GM18508 (cell line): ENCODE data around the gene ZSCAN20.

Experiments
- ATAC-seq: cut with Tn5 transposase; IDR thresholded peaks from one replicate; pipeline ENCODE4 v1.9.1; 2021; ENCODE audit warnings: moderate number of reproducible peaks; ENCODE audit not compliant: insufficient read depth, unreplicated experiment

The ZSCAN20 gene

GRCh38 chr1:33443080-33443704 is 29.3 kb upstream of the ZSCAN20 start:
- ATAC-seq = no peak

GRCh38 chr1:33443705-33444180 is 28.7 kb upstream of the ZSCAN20 start:
- no peak for ATAC-seq

- ATAC-seq = no peak
These were observed 27.3 kb upstream of the ZSCAN20 start for GRCh38 chr1:33445108-33445507.

DNA sequence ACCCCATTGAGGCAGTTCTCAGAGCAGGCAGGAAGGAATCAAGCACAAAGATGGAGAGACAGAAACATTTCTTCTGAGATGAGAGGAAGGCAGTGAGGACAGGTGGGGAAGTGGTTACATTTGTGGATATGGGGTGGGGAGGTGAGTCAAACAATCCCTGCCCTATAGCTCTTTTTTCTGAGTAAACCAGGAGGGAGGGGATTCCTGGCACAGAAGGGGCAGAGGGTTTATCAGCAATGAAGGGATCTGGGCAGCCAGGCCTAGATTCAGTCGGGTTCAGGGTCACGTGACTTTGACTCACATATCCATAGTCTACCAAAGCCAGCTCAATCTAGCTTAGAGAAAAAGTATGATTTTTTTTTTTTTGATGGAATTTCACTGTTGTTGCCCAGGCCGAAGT is 25.9 kb upstream of the ZSCAN20 start:
- ATAC-seq = no peak

GRCh38 chr1:33454646-33455282 is 17.7 kb upstream of the ZSCAN20 start:
- ATAC-seq = no peak

DNA sequence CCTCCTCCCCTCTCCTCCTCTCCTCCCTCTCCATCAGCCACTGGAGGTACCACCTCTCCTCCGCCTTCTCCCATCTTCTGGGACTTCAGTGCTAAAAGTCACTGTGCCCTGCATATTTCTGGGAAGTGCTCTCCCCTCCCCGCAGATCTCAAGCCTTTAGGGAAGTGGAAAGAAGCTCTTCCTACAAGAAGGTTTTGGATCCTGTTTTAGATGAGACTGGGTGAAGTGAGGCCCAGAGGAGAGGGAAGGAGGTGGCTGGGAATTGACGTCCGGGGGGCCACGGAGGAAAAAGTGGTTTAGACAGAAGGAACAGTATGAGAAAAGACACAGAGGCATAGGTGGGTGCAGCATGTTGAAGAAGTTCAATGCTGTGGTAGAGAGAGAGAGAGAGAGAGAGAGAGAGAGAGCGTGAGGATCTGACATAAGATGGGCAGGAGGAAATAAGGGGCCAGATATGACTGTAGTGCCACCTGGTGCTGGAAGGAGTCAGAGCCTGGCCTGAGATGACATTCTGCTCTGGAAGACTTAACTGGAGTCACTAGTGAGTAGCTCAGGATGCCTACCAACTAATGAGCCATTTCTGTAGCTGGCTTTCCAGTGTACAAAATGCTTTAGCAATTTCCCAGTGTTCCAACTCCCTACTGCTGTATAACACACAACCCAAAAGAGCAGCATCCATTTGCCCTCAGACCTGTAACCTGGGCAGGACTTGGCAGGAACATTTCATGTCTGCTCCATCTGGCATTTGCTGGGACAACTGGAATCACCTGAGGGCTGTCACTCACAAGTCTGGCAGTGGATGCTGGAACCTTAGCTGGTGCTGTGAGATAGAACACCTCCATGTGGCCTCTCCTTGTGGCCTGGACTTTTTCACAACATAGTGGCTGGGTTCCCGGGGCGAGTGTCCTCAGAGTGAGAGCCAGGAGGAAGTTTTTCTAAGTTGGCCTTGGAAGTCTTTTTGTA is 16.6 kb upstream of the ZSCAN20 start:
- no peak for ATAC-seq

- no peak for ATAC-seq
These were observed 16.0 kb upstream of the ZSCAN20 start for GRCh38 chr1:33456502-33456886.

DNA sequence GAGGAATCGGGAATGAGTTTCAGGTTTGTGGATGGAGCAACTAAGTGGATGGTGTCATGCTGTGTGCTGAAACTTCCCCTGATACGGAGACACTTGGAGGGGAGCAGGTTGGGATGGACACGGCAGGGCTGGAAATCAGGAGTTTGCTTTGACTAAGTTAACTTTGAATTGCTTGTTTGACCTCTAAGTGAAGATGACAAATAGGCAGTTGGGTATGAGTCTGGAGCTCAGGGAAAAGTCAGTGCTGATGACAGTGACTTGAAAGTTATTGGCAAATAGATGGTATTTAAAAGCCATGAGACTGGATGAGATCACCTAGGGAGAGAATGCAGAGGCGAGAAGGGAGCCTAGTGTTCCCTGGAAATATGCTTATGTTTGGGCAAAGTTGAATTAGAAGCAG is 12.8 kb upstream of the ZSCAN20 start:
- ATAC-seq = no peak

DNA sequence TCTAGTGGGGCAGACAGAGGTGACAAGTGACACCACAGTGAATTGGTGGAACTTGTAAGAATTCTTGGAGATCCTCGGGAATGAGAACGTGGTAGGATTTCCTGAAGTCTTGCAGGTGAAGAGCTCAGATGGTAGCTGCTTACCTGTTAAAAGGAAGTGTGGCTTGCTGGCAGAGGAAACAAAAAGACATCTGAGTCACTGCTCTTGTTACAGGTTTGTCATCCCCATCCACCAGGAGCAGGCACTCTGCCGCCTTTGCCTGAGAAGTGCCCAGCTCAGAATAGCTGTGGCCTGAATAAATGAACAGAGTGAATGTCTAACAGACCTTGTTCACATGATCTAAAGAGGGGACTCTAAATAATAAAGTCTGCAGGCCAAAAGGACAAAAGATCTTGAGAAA is 12.3 kb upstream of the ZSCAN20 start:
- no peak for ATAC-seq

- no peak for ATAC-seq
These were observed 11.4 kb upstream of the ZSCAN20 start for GRCh38 chr1:33460947-33461629.

DNA sequence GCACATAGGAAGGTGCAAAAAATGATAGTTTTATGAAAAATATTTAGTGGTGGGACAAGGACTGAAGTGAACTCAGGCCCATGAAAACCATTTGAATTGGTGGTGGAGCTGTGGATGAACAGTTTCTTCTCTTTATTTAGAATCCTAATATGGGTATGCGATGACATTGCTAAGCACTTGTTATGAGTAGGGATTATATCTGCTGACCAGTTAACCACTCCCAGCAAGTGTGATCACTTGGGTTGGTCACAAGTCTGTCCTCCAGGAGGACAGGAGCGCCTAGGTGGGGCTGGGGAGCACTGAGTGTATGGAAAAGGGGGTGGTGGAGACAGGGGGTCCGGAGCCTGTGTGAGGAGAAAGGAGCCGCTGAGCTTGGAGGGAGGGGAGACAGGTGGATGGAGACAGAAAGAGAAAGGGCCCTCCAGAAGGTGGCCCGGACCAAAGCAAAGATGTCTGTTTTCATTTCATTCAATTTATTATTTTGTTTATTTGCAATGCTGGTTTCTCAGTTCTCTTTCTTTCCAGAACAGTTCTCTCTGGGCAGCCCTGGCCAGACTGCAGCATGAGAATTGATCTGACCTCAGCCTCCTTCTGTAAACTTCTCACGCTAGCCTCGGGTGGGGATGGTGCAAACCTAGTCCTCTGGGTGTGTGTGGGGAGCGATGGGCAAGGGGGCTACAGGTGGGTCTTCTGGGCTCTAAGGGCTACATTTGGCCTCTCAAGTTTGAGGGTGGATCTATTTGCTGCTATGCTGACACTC is 9.9 kb upstream of the ZSCAN20 start:
- no peak for ATAC-seq

DNA sequence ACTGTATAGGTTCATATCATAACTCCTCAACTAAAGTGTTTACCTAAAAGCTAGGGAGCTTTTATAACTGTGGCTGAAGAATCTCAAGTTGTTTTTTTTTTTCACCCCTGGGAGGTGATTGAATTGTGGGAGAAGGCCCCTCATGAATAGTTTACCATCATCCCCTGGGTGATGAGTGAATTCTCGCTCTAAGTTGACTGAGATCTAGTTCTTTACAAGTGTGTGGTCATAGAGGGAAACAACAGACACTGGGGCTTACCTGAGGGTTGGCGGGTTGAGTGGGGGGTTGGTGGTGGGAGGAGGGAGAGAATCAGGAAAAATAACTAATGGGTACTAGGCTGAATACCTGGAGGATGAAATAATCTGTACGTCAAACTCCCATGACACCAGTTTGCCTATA is 7.9 kb upstream of the ZSCAN20 start:
- ATAC-seq = no peak

- ATAC-seq = no peak
These were observed 7.1 kb upstream of the ZSCAN20 start for GRCh38 chr1:33465316-33465715.

- no peak for ATAC-seq
These were observed 6.3 kb upstream of the ZSCAN20 start for GRCh38 chr1:33466159-33466558.

DNA sequence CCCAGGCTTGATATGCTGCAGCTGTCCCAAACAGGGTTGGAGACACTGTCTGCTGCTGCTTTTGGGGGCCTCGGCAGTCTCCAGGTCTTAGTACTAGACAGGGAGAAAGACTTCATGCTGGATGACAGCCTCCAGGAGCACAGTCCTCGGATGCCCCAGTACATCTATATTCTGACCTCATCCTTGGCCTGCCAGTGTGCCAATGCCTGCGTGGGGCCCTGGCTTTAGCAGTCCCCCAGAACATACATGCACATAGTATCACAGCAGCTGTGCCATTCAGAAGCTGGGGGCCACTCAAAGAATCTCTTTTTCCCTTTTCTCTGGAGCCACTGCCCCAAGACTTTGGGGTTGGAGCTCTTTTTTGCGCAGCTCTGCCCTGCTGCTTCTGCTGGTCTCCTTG is 4.4 kb upstream of the ZSCAN20 start:
- no peak for ATAC-seq

GRCh38 chr1:33468531-33468930 is 3.9 kb upstream of the ZSCAN20 start:
- ATAC-seq = no peak

GRCh38 chr1:33468967-33469366 is 3.5 kb upstream of the ZSCAN20 start:
- no peak for ATAC-seq

- no peak for ATAC-seq
These were observed 2.8 kb upstream of the ZSCAN20 start for GRCh38 chr1:33469691-33470090.

DNA sequence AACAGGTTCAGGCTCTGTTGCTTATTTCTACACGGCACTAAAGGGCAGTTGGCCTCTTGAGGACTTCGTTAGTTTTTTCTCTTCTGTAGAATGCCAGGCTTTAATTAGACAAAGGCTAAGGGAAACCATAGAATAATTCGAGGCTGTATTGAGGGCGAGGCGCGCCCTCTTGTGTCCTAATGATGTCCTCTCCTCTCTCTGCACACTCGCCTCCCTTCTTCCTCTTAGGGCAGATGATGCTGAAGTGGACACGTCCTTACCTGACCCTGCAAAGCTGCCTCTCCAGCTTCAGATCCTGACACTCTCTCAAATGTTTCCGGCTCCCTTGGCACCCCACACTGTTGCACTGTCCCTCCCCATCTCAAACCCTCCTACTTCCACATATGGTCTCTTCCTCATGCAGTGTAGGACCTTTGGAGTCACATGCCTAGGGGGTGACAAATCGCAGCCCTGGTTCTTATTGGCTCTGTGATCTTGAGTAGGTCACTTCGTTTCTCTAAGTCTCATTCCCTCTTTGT is 1.9 kb upstream of the ZSCAN20 start:
- no peak for ATAC-seq

DNA sequence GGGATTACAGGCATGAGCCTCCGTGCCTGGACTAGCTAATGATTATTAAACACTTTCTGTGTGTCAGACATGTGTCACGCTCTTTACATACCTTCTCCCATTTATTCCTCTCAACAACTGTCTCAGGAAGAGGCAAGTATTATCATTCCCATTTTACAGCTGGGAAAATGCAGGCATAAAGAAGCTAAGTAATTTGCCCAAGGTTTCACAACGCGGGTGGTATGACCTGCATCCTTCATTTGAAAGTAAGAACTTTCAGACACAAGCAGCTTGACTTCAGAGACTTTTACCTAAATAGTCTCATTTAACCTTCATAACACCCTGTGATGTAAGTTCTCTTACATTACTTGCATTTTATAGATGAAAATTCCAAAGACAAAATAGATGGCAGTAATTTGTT is 1.0 kb upstream of the ZSCAN20 start:
- no peak for ATAC-seq
